ENCODE results near the gene STAMBPL1.
"Not testable (repeated sequence)": the region's sequence is repeated elsewhere in the genome, so short reads cannot be mapped to it uniquely, and the experiment has no call there.

Gene STAMBPL1

GRCh38 chr10:88919041-88919440, 39.0 kb downstream of the STAMBPL1 start:
- DNase-seq (ENCODE audit: low read depth, low spot score), result no peak

- DNase-seq (ENCODE audit: low read depth, low spot score), result no peak
Measured at GRCh38 chr10:88920198-88920597, 40.2 kb downstream of the STAMBPL1 start.

- DNase-seq (ENCODE audit: low read depth, low spot score), result no peak
Measured at GRCh38 chr10:88920986-88921593, 41.0 kb downstream of the STAMBPL1 start.

- DNase-seq (ENCODE audit: low read depth, low spot score), result no peak
Measured at GRCh38 chr10:88922041-88922440, 42.0 kb downstream of the STAMBPL1 start.

- no peak for DNase-seq (ENCODE audit: low read depth, low spot score)
Measured at GRCh38 chr10:88923520-88923919, 43.5 kb downstream of the STAMBPL1 start.

GRCh38 chr10:88926566-88927415, 46.7 kb downstream of the STAMBPL1 start:
- DNase-seq (ENCODE audit: low read depth, low spot score), result no peak

GRCh38 chr10:88927416-88927690, 47.3 kb downstream of the STAMBPL1 start:
- no peak for DNase-seq (ENCODE audit: low read depth, low spot score)

- DNase-seq (ENCODE audit: low read depth, low spot score), result no peak
Measured at GRCh38 chr10:88928254-88928653, 48.2 kb downstream of the STAMBPL1 start.

GRCh38 chr10:88931548-88931947, 51.5 kb downstream of the STAMBPL1 start:
- DNase-seq (ENCODE audit: low read depth, low spot score), result no peak

- DNase-seq (ENCODE audit: low read depth, low spot score), result not testable (repeated sequence)
Measured at GRCh38 chr10:88932029-88932428, 52.0 kb downstream of the STAMBPL1 start.

- peak; percentile 40 for DNase-seq (ENCODE audit: low read depth, low spot score)
Measured at GRCh38 chr10:88932539-88933256, 52.7 kb downstream of the STAMBPL1 start.

GRCh38 chr10:88933564-88933963, 53.5 kb downstream of the STAMBPL1 start:
- DNase-seq (ENCODE audit: low read depth, low spot score), result no peak

- DNase-seq (ENCODE audit: low read depth, low spot score), result peak; percentile 65
Measured at GRCh38 chr10:88934900-88935672, 55.0 kb downstream of the STAMBPL1 start.

- DNase-seq (ENCODE audit: low read depth, low spot score), result no peak
Measured at GRCh38 chr10:88936656-88937055, 56.6 kb downstream of the STAMBPL1 start.

GRCh38 chr10:88938039-88938438, 58.0 kb downstream of the STAMBPL1 start:
- no peak for DNase-seq (ENCODE audit: low read depth, low spot score)

- DNase-seq (ENCODE audit: low read depth, low spot score), result no peak
Measured at GRCh38 chr10:88938938-88939337, 58.9 kb downstream of the STAMBPL1 start.

GRCh38 chr10:88941026-88941425, 61.0 kb downstream of the STAMBPL1 start:
- DNase-seq (ENCODE audit: low read depth, low spot score), result no peak

GRCh38 chr10:88943778-88944177, 63.7 kb downstream of the STAMBPL1 start:
- no peak for DNase-seq (ENCODE audit: low read depth, low spot score)

- DNase-seq (ENCODE audit: low read depth, low spot score), result no peak
Measured at GRCh38 chr10:88944813-88945212, 64.8 kb downstream of the STAMBPL1 start.

GRCh38 chr10:88946200-88946599, 66.2 kb downstream of the STAMBPL1 start:
- DNase-seq (ENCODE audit: low read depth, low spot score), result no peak

GRCh38 chr10:88946965-88947590, 67.0 kb downstream of the STAMBPL1 start:
- no peak for DNase-seq (ENCODE audit: low read depth, low spot score)
